ENCODE data around the gene NDFIP2. TPM values are rescaled to one million over a fixed set of nuclear protein-coding genes. Genes with fewer than 3 reads are reported as not detected.

NDFIP2 gene
- total and polyA plus RNA-seq, 10 donors, result 2.1 to 27.3 (median 14.0) TPM

DNA sequence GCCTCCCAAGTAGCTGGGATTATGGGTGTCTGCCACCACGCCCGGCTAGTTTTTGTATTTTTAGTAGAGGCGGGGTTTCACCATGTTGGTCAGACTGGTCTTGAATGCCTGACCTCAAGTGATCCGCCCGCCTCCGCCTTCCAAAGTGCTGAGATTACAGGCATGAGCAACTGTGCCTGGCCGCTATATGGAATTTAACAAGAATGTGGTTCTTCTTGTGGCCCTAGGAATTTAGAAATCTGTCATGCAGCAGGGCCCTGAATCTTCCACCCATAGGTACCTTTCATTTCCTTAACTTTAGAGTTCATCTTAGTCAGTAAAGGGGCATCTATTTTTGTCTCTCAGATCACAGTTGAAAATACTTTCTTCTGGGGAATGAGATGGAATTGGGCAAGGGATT lies 25.6 kb upstream of the NDFIP2 start:
- Histone ChIP-seq H3K27ac (no peak overlapping the region), H3K9me3 (no peaks in the 10 kb centered on the region), H3K4me1 (peaks cover 0 to 9% (median 0%) of the 10 kb centered on the region in 6 donors), H3K27me3 (replicated peaks in 1 of 7) (peaks cover 0 to 6% (median 0%) of the 10 kb centered on the region in 7 donors), H3K4me3 (no peak overlapping the region), H3K36me3 (no peaks in the 10 kb centered on the region)
- 90 to 99% (median 97%) methylated on average over 7 of the region's 7 CpGs for WGBS, 5 donors
- intact Hi-C loops (cut with DNase I; ENCODE audit: low total_unique reads), result no loop called here
- TF ChIP-seq, protein P1, sequence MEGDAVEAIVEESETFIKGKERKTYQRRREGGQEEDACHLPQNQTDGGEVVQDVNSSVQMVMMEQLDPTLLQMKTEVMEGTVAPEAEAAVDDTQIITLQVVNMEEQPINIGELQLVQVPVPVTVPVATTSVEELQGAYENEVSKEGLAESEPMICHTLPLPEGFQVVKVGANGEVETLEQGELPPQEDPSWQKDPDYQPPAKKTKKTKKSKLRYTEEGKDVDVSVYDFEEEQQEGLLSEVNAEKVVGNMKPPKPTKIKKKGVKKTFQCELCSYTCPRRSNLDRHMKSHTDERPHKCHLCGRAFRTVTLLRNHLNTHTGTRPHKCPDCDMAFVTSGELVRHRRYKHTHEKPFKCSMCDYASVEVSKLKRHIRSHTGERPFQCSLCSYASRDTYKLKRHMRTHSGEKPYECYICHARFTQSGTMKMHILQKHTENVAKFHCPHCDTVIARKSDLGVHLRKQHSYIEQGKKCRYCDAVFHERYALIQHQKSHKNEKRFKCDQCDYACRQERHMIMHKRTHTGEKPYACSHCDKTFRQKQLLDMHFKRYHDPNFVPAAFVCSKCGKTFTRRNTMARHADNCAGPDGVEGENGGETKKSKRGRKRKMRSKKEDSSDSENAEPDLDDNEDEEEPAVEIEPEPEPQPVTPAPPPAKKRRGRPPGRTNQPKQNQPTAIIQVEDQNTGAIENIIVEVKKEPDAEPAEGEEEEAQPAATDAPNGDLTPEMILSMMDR (IDR thresholded peaks at IDR 0.05 in 8 of 11, conservative IDR thresholded peaks at IDR 0.05 in 3 of 11), result no peak
- TF ChIP-seq POLR2AphosphoS5 (IDR thresholded peaks at IDR 0.05) (no peak), POLR2A (IDR thresholded peaks at IDR 0.05) (no peak)
- no peak for DNase-seq

DNA sequence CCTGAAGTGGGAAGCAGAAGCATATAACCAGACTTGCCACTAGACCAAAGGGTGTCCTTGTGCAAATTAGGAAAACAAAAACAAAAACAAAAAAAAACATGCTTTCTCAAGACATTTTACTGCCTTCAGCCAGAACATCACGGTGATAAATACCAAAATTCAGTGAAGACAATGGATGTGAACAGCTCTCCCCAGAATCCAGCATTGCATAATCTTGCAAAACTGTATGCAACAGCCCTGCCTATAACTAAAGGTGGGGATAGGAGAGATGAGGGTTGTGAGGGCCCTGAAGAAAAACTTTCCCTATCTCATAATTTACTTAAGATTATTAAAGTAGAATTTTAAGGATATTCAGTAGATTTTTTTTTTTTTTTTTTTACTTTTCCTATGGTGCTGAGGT lies 24.9 kb upstream of the NDFIP2 start:
- no peaks in the 10 kb centered on the region for H3K9me3 ChIP-seq
- intact Hi-C loops (cut with DNase I; ENCODE audit: low total_unique reads), result no loop called here
- peaks cover 0 to 6% (median 0%) of the 10 kb centered on the region in 7 donors for H3K27me3 ChIP-seq (replicated peaks in 1 of 7)
- no peak for DNase-seq
- no peak overlapping the region for H3K27ac ChIP-seq
- H3K4me3 ChIP-seq, result no peak overlapping the region
- no peaks in the 10 kb centered on the region for H3K36me3 ChIP-seq
- WGBS, 5 donors, result 77 to 92% (median 91%) methylated on average over 1 of the region's 1 CpG
- H3K4me1 ChIP-seq, result peaks cover 0 to 7% (median 0%) of the 10 kb centered on the region in 6 donors
- TF ChIP-seq POLR2A (IDR thresholded peaks at IDR 0.05) (no peak), POLR2AphosphoS5 (IDR thresholded peaks at IDR 0.05) (no peak)
- TF ChIP-seq, protein P1 (IDR thresholded peaks at IDR 0.05 in 8 of 11, conservative IDR thresholded peaks at IDR 0.05 in 3 of 11), result no peak

DNA sequence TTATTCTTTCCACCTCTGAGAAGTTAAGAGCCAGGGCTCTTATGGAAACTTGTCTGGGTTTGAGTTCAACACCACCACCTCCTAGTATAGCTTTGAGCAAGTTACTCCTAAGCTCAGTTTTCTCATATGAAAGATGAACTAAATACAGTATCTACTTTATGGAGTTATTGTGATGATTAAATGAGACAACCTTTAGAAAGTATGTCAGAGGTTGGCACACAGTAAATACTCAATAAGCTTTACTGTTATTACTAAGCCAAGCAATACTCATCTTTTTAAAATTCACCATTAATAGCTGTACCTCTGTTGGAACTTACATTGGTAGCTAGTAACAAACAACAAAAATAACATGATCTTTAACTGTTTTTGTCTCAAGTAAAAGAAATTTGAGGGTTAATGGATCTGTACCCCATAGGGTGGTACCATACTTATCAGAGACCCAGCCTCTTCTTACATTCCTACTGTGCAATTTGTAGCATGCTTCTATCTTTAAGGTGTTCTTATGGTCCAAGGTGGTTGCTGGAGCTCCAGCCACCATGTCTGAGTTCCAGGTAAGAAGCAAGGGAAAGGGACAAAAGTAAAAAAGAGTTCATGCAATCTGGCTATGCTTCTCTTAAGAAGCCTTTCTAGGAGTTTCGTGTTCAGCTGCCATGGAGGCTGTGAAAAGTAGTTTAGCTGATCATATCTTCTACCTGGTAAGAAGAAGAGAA lies 24.1 kb upstream of the NDFIP2 start:
- peaks cover 0 to 6% (median 0%) of the 10 kb centered on the region in 7 donors for H3K27me3 ChIP-seq (replicated peaks in 1 of 7)
- 72 to 92% (median 81%) methylated on average over 1 of the region's 1 CpG for WGBS, 5 donors
- TF ChIP-seq, protein P1 (IDR thresholded peaks at IDR 0.05 in 8 of 11, conservative IDR thresholded peaks at IDR 0.05 in 3 of 11), result no peak
- TF ChIP-seq POLR2AphosphoS5 (IDR thresholded peaks at IDR 0.05), result no peak
- TF ChIP-seq POLR2A (IDR thresholded peaks at IDR 0.05), result no peak
- DNase-seq, result no peak
- H3K27ac ChIP-seq, result no peak overlapping the region
- no peaks in the 10 kb centered on the region for H3K4me1 ChIP-seq
- intact Hi-C loops (cut with DNase I; ENCODE audit: low total_unique reads), result no loop called here
- H3K36me3 ChIP-seq, result no peaks in the 10 kb centered on the region
- H3K4me3 ChIP-seq, result no peak overlapping the region
- H3K9me3 ChIP-seq, result no peaks in the 10 kb centered on the region

DNA sequence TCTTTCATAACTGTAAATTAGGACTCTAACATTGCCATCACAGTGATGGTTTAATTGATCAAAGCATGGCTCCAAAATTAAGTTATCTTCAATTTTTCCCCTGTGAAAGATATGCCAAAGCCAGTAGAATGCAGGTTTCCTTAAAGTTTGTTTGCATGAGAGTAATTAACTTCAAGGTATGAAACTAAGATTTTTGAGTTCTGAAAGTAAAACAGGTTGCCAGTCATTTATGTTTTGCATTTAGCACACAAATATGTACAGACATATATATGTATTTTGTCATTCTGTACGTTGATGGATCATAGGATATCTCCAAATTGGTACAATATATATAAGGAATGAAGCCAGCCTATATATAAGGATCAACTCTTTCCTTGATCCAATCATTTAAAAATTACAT lies 23.6 kb upstream of the NDFIP2 start:
- intact Hi-C loops (cut with DNase I; ENCODE audit: low total_unique reads), result no loop called here
- no peak for TF ChIP-seq POLR2AphosphoS5 (IDR thresholded peaks at IDR 0.05)
- TF ChIP-seq POLR2A (IDR thresholded peaks at IDR 0.05), result no peak
- TF ChIP-seq, protein P1 (IDR thresholded peaks at IDR 0.05 in 8 of 11, conservative IDR thresholded peaks at IDR 0.05 in 3 of 11), result no peak
- H3K27me3 ChIP-seq (replicated peaks in 1 of 7), result peaks cover 0 to 6% (median 0%) of the 10 kb centered on the region in 7 donors
- no peak overlapping the region for H3K27ac ChIP-seq
- H3K4me1 ChIP-seq, result no peaks in the 10 kb centered on the region
- 70 to 91% (median 82%) methylated on average over 1 of the region's 1 CpG for WGBS, 5 donors
- H3K36me3 ChIP-seq, result no peaks in the 10 kb centered on the region
- DNase-seq, result no peak
- no peak overlapping the region for H3K4me3 ChIP-seq
- H3K9me3 ChIP-seq, result no peaks in the 10 kb centered on the region

All from spleen (tissue), 11 donors.